CD4-positive, alpha-beta T cell treated with Interleukin-6 for 4 hours (primary cell): ENCODE measurements around the gene SRGAP1.
"Not testable (repeated sequence)": the region's sequence is repeated elsewhere in the genome, so short reads cannot be mapped to it uniquely, and the experiment has no call there.

ENCODE experiments used
- DNase-seq: peaks from one replicate; pipeline ENCODE4 v3.0.0-alpha.2; 2020; ENCODE audit warnings: mixed read lengths

SRGAP1 gene

GRCh38 chr12:64061868-64062375, 217.4 kb downstream of the SRGAP1 start:
- no peak for DNase-seq

- no peak for DNase-seq
Measured at GRCh38 chr12:64063121-64063520, 218.6 kb downstream of the SRGAP1 start.

- DNase-seq, result no peak
Measured at GRCh38 chr12:64064240-64064639, 219.7 kb downstream of the SRGAP1 start.

- no peak for DNase-seq
Measured at GRCh38 chr12:64064706-64065105, 220.2 kb downstream of the SRGAP1 start.

- no peak for DNase-seq
Measured at GRCh38 chr12:64065881-64066451, 221.5 kb downstream of the SRGAP1 start.

- no peak for DNase-seq
Measured at GRCh38 chr12:64066776-64067175, 222.3 kb downstream of the SRGAP1 start.

- no peak for DNase-seq
Measured at GRCh38 chr12:64070454-64070853, 226.0 kb downstream of the SRGAP1 start.

GRCh38 chr12:64072916-64073575, 228.5 kb downstream of the SRGAP1 start:
- DNase-seq, result no peak

GRCh38 chr12:64076565-64076964, 232.1 kb downstream of the SRGAP1 start:
- DNase-seq, result not testable (repeated sequence)

- DNase-seq, result no peak
Measured at GRCh38 chr12:64077922-64078321, 233.4 kb downstream of the SRGAP1 start.

GRCh38 chr12:64080319-64081007, 236.0 kb downstream of the SRGAP1 start:
- no peak for DNase-seq

- no peak for DNase-seq
Measured at GRCh38 chr12:64081008-64081404, 236.5 kb downstream of the SRGAP1 start.

- no peak for DNase-seq
Measured at GRCh38 chr12:64082116-64082515, 237.6 kb downstream of the SRGAP1 start.

- no peak for DNase-seq
Measured at GRCh38 chr12:64082866-64083268, 238.4 kb downstream of the SRGAP1 start.

- no peak for DNase-seq
Measured at GRCh38 chr12:64083285-64084210, 239.0 kb downstream of the SRGAP1 start.

- no peak for DNase-seq
Measured at GRCh38 chr12:64085154-64085553, 240.7 kb downstream of the SRGAP1 start.

- no peak for DNase-seq
Measured at GRCh38 chr12:64085996-64086395, 241.5 kb downstream of the SRGAP1 start.

GRCh38 chr12:64086946-64087345, 242.4 kb downstream of the SRGAP1 start:
- DNase-seq, result no peak

GRCh38 chr12:64087761-64088160, 243.3 kb downstream of the SRGAP1 start:
- no peak for DNase-seq

- DNase-seq, result no peak
Measured at GRCh38 chr12:64088431-64089349, 244.2 kb downstream of the SRGAP1 start.

- DNase-seq, result no peak
Measured at GRCh38 chr12:64090047-64090446, 245.5 kb downstream of the SRGAP1 start.

GRCh38 chr12:64091186-64091585, 246.7 kb downstream of the SRGAP1 start:
- DNase-seq, result no peak
